Adrenal gland (tissue), 5 donors: ENCODE measurements around the gene SAP30BP.

Experiments used
- POLR2A ChIP-seq, 2 donors: fragments of 450-650 bp; IDR thresholded peaks; one replicate each; pipeline ENCODE4 v1.6.1; 2017; ENCODE audit warnings: antibody characterized with exemption in 2 of 2, mild to moderate bottlenecking in 2 of 2, moderate library complexity in 1 of 2
- TF ChIP-seq, protein P1 (sequence below), 6 experiments: fragments of 450-650 bp in 4 of 6; fragments of 200-600 bp in 2 of 6; sonication (generic) in 1 of 6; IDR thresholded peaks; 1 replicate in 5 of 6; 2 replicates in 1 of 6; pipeline versions ENCODE4 v1.5.1 to v1.8.0; 2016 to 2021; ENCODE audit warnings: antibody characterized with exemption in 6 of 6, mild to moderate bottlenecking in 2 of 6, moderate library complexity in 1 of 6
- donor health status: DM: no; HTN: no; CAD: no.

DNA sequence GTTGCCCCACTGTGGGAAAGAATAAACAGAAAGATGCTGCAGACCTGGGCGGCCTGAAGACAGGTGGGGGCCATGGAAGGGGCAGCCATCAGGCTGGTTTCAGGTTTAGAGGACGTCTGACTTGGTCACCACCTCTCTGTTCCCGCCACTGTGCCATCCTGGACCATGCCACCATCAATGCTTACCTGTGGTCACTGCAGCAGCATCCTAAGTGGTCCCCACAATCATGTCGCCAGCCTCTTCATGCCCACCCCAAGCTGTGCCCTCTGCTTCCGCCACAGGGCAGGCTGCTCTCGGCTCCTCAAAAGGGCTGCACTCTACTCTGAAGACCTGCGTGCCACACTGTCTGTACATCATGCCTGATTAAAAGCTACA lies 23.5 kb upstream of the SAP30BP start:
- TF ChIP-seq, protein P1, sequence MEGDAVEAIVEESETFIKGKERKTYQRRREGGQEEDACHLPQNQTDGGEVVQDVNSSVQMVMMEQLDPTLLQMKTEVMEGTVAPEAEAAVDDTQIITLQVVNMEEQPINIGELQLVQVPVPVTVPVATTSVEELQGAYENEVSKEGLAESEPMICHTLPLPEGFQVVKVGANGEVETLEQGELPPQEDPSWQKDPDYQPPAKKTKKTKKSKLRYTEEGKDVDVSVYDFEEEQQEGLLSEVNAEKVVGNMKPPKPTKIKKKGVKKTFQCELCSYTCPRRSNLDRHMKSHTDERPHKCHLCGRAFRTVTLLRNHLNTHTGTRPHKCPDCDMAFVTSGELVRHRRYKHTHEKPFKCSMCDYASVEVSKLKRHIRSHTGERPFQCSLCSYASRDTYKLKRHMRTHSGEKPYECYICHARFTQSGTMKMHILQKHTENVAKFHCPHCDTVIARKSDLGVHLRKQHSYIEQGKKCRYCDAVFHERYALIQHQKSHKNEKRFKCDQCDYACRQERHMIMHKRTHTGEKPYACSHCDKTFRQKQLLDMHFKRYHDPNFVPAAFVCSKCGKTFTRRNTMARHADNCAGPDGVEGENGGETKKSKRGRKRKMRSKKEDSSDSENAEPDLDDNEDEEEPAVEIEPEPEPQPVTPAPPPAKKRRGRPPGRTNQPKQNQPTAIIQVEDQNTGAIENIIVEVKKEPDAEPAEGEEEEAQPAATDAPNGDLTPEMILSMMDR (IDR thresholded peaks at IDR 0.05), result no peak
- no peak for TF ChIP-seq POLR2A (IDR thresholded peaks at IDR 0.05)
